HG02840 (cell line): ENCODE measurements around the gene TRAF2.
"Not testable (repeated sequence)": the region's sequence is repeated elsewhere in the genome, so short reads cannot be mapped to it uniquely, and the experiment has no call there.

Source experiments
- ATAC-seq: cut with Tn5 transposase; IDR thresholded peaks from one replicate; pipeline ENCODE4 v1.9.1; 2021; ENCODE audit warnings: mild to moderate bottlenecking, moderate library complexity, moderate number of reproducible peaks; ENCODE audit not compliant: unreplicated experiment, low FRiP score

The TRAF2 gene

GRCh38 chr9:136881691-136882108, 4.6 kb upstream of the TRAF2 start:
- ATAC-seq, result no peak

GRCh38 chr9:136882109-136882946, 4.0 kb upstream of the TRAF2 start:
- ATAC-seq, result no peak

GRCh38 chr9:136882947-136883283, 3.4 kb upstream of the TRAF2 start:
- not testable (repeated sequence) for ATAC-seq

- ATAC-seq, result not testable (repeated sequence)
Observed at GRCh38 chr9:136883670-136884069, 2.6 kb upstream of the TRAF2 start.

- ATAC-seq, result peak; percentile 29
Observed at GRCh38 chr9:136886610-136887597, 588 bp downstream of the TRAF2 start.

GRCh38 chr9:136888454-136888853, 2.1 kb downstream of the TRAF2 start:
- no peak for ATAC-seq

- no peak for ATAC-seq
Observed at GRCh38 chr9:136889858-136890257, 3.5 kb downstream of the TRAF2 start.

- no peak for ATAC-seq
Observed at GRCh38 chr9:136890661-136891060, 4.3 kb downstream of the TRAF2 start.

- no peak for ATAC-seq
Observed at GRCh38 chr9:136896027-136896426, 9.7 kb downstream of the TRAF2 start.

- no peak for ATAC-seq
Observed at GRCh38 chr9:136898483-136899100, 12.3 kb downstream of the TRAF2 start.

- ATAC-seq, result no peak
Observed at GRCh38 chr9:136899196-136899595, 12.9 kb downstream of the TRAF2 start.

GRCh38 chr9:136900556-136900955, 14.2 kb downstream of the TRAF2 start:
- ATAC-seq, result no peak

- no peak for ATAC-seq
Observed at GRCh38 chr9:136900988-136901515, 14.7 kb downstream of the TRAF2 start.

GRCh38 chr9:136901516-136902258, 15.4 kb downstream of the TRAF2 start:
- no peak for ATAC-seq

GRCh38 chr9:136902259-136902821, 16.0 kb downstream of the TRAF2 start:
- no peak for ATAC-seq

- no peak for ATAC-seq
Observed at GRCh38 chr9:136903041-136903554, 16.8 kb downstream of the TRAF2 start.

- no peak for ATAC-seq
Observed at GRCh38 chr9:136906266-136906665, 19.9 kb downstream of the TRAF2 start.

- no peak for ATAC-seq
Observed at GRCh38 chr9:136907011-136907914, 20.9 kb downstream of the TRAF2 start.
